K562 (cell line): ENCODE measurements around the gene OCIAD1. TPM values are rescaled to one million over a fixed set of nuclear protein-coding genes. Genes with fewer than 3 reads are reported as not detected.
A peak's percentile ranks its signal among the peaks of the same experiment; 100 is the strongest.

Source experiments
- ATAC-seq: fragments of 200-7000 bp; cut with Tn5 transposase; 3 replicates; pipeline ENCODE4 v1.9.1; 2020; ENCODE audit warnings: moderate library complexity
- BruUV-seq: library from RNA; stranded (reverse); fragments of 400-500 nt; replicated peaks from 2 replicates; lab custom pipeline; 2021; lab: Mats Ljungman, UMichigan
- CTCF ChIA-PET: fragments of 300-600 bp; formaldehyde crosslinking; extraction: SDS; loops from one replicate; lab custom pipeline; 2021; ENCODE audit warnings: low intra/inter-chr PET ratio; lab: Yijun Ruan, JAX
- POLR2A ChIA-PET: fragments of 300-600, 350-650 bp; sonication (Branson Sonifier 250); formaldehyde crosslinking; extraction: SDS; loops from one replicate; lab custom pipeline; 2021; ENCODE audit warnings: antibody characterized with exemption, inconsistent platforms; lab: Yijun Ruan, JAX
- DNase-seq, 4 experiments: peaks; one replicate each; pipeline versions ENCODE4 v3.0.0 to v3.0.0-alpha.2; 2011 to 2018; ENCODE audit warnings: low spot score in 3 of 4, mixed read lengths in 3 of 4; ENCODE audit errors: extremely low read depth in 1 of 4
- FAIRE-seq: peaks from 2 replicates; lab custom pipeline; 2011; peaks lifted over from hg19 to GRCh38; lab: Jason Lieb, UNC
- H2AFZ ChIP-seq: 2 replicates; pipeline ENCODE4 v1.6.0; 2011; ENCODE audit warnings: low read depth, low read length, control low read depth, inconsistent platforms
- H3K27ac ChIP-seq: fragments of 200-600 bp; 3 replicates; pipeline ENCODE4 v1.8.0; 2011; ENCODE audit warnings: low read depth, mild to moderate bottlenecking, control low read depth, inconsistent platforms, low read length, moderate library complexity, mixed read lengths; ENCODE audit errors: extremely low read depth
- H3K27me3 ChIP-seq, 2 experiments: fragments of 300-600 bp in 1 of 2; 2 replicates in 1 of 2; 3 replicates in 1 of 2; pipeline versions ENCODE4 v1.6.0 to v1.8.0; 2011; ENCODE audit warnings: inconsistent platforms in 2 of 2, low read length in 2 of 2, mild to moderate bottlenecking in 1 of 2, mixed read lengths in 1 of 2, moderate library complexity in 1 of 2; ENCODE audit not compliant: control insufficient read depth in 2 of 2, insufficient read depth in 2 of 2
- H3K36me3 ChIP-seq: fragments of 300-600 bp; 3 replicates; pipeline ENCODE4 v1.8.0; 2011; ENCODE audit warnings: mild to moderate bottlenecking, low read length, inconsistent platforms; ENCODE audit not compliant: control insufficient read depth, insufficient read depth
- H3K4me1 ChIP-seq, 2 experiments: fragments of 200-600 bp in 1 of 2; replicated peaks in 1 of 2; 2 replicates in 1 of 2; 3 replicates in 1 of 2; pipeline versions ENCODE4 v1.5.1 to v1.8.0; 2011; ENCODE audit warnings: inconsistent platforms in 2 of 2, low read length in 2 of 2, mild to moderate bottlenecking in 1 of 2, mixed read lengths in 1 of 2, moderate library complexity in 1 of 2; ENCODE audit not compliant: control insufficient read depth in 2 of 2, insufficient read depth in 2 of 2
- H3K4me2 ChIP-seq: 2 replicates; pipeline ENCODE4 v1.6.1; 2011; ENCODE audit warnings: low read length, control low read depth, inconsistent platforms, mixed read lengths; ENCODE audit not compliant: insufficient read depth
- H3K4me3 ChIP-seq: fragments of 200-600 bp; sonication (generic), shearing (Covaris generic); 2 replicates; pipeline ENCODE4 v1.5.1; 2016; ENCODE audit warnings: control low read depth, inconsistent platforms
- H3K79me2 ChIP-seq: fragments of 200-600 bp; 3 replicates; pipeline ENCODE4 v1.8.0; 2011; ENCODE audit warnings: low read length, inconsistent platforms; ENCODE audit not compliant: control insufficient read depth, insufficient read depth
- H3K9ac ChIP-seq, 2 experiments: 2 replicates each; pipeline versions ENCODE4 v1.6.0 to v1.6.1; 2011; ENCODE audit warnings: low read depth in 2 of 2, low read length in 2 of 2, control low read depth in 1 of 2, inconsistent platforms in 1 of 2, mild to moderate bottlenecking in 1 of 2, mixed read lengths in 1 of 2; ENCODE audit not compliant: insufficient read depth in 1 of 2
- H3K9me1 ChIP-seq: one replicate; pipeline ENCODE4 v1.6.0; 2011; ENCODE audit warnings: inconsistent platforms, mild to moderate bottlenecking, low read length, moderate library complexity; ENCODE audit not compliant: control insufficient read depth, insufficient read depth
- H3K9me3 ChIP-seq: replicated peaks from 2 replicates; pipeline ENCODE4 v1.5.1; 2011; ENCODE audit warnings: low read depth, low read length, inconsistent platforms; ENCODE audit not compliant: control insufficient read depth, insufficient read depth
- H4K20me1 ChIP-seq: replicated peaks from 2 replicates; pipeline ENCODE4 v1.6.1; 2011; ENCODE audit warnings: low read length, inconsistent platforms, mixed read lengths; ENCODE audit not compliant: control insufficient read depth, insufficient read depth
- ARHGAP35 ChIP-seq: fragments of 450-650 bp; IDR thresholded peaks from 2 replicates; pipeline ENCODE4 v1.6.1; 2018; ENCODE audit not compliant: partially characterized antibody
- FOXK2 ChIP-seq, 2 experiments: fragments of 450-650 bp; IDR thresholded peaks in 1 of 2; conservative IDR thresholded peaks in 1 of 2; 2 replicates each; pipeline ENCODE4 v1.6.1; 2016; ENCODE audit warnings: low read depth in 2 of 2, mild to moderate bottlenecking in 1 of 2
- GATAD2B ChIP-seq: fragments of 450-650 bp; IDR thresholded peaks from 2 replicates; pipeline ENCODE4 v1.6.1; 2017; ENCODE audit warnings: mild to moderate bottlenecking, borderline replicate concordance
- IRF2 ChIP-seq: sonication (generic); formaldehyde crosslinking; IDR thresholded peaks from 2 replicates; pipeline ENCODE4 v1.8.1; 2022; ENCODE audit warnings: mild to moderate bottlenecking, missing genetic modification reagents
- LCOR ChIP-seq: sonication (generic); formaldehyde crosslinking; IDR thresholded peaks from 2 replicates; pipeline ENCODE4 v1.8.0; 2022; ENCODE audit warnings: mild to moderate bottlenecking, missing genetic modification reagents
- NRF1 ChIP-seq, 2 experiments: fragments of 450-650 bp; IDR thresholded peaks in 1 of 2; conservative IDR thresholded peaks in 1 of 2; 2 replicates each; pipeline ENCODE4 v1.6.1; 2014; ENCODE audit warnings: mild to moderate bottlenecking in 2 of 2
- PHF21A ChIP-seq: fragments of 450-650 bp; IDR thresholded peaks from 2 replicates; pipeline ENCODE4 v1.6.1; 2017; ENCODE audit warnings: low read depth, borderline replicate concordance
- PTTG1 ChIP-seq: fragments of 450-650 bp; IDR thresholded peaks from 2 replicates; pipeline ENCODE4 v1.6.1; 2016; ENCODE audit warnings: low read depth, mild to moderate bottlenecking, missing genetic modification characterization, missing compliant biosample characterization
- SMARCE1 ChIP-seq: fragments of 450-650 bp; IDR thresholded peaks from 2 replicates; pipeline ENCODE4 v1.7.1; 2016; ENCODE audit warnings: mild to moderate bottlenecking
- TCF7 ChIP-seq: sonication (generic); IDR thresholded peaks from 2 replicates; pipeline ENCODE4 v1.6.1; 2016; ENCODE audit warnings: antibody characterized with exemption, borderline replicate concordance
- TCFL5 ChIP-seq: fragments of 250-450 bp; sonication (Bioruptor Pico); conservative IDR thresholded peaks from 2 replicates; pipeline ENCODE4 v1.6.1; 2021; ENCODE audit warnings: mild to moderate bottlenecking, moderate library complexity, matching md5 sums
- TEAD4 ChIP-seq, 2 experiments: sonication (generic) in 1 of 2; formaldehyde crosslinking in 1 of 2; IDR thresholded peaks; 2 replicates each; pipeline versions ENCODE4 v1.6.1 to v1.8.0; 2012 to 2022; ENCODE audit warnings: borderline replicate concordance in 1 of 2, inconsistent platforms in 1 of 2, low read length in 1 of 2, mild to moderate bottlenecking in 1 of 2, missing genetic modification reagents in 1 of 2
- WHSC1 ChIP-seq: IDR thresholded peaks from one replicate; pipeline ENCODE4 v1.6.1; 2012; ENCODE audit warnings: low read length, control low read depth, inconsistent platforms
- ZBTB11 ChIP-seq, 3 experiments: fragments of 200-800 bp in 1 of 3; fragments of 250-450 bp in 1 of 3; fragments of 450-650 bp in 1 of 3; sonication (Bioruptor Pico) in 1 of 3; sonication (Bioruptor generic) in 1 of 3; formaldehyde crosslinking in 1 of 3; IDR thresholded peaks; 2 replicates each; pipeline versions ENCODE4 v1.6.1 to v1.8.0; 2016 to 2022; ENCODE audit warnings: mild to moderate bottlenecking in 2 of 3, missing genetic modification characterization in 2 of 3, missing compliant biosample characterization in 1 of 3, moderate library complexity in 1 of 3
- ZFP30 ChIP-seq: fragments of 250-450 bp; sonication (Bioruptor Pico); IDR thresholded peaks from 2 replicates; pipeline ENCODE4 v1.8.0; 2022; ENCODE audit warnings: moderate library complexity, mild to moderate bottlenecking, inconsistent platforms, borderline replicate concordance
- ZNF121 ChIP-seq: sonication (generic); formaldehyde crosslinking; conservative IDR thresholded peaks from 2 replicates; pipeline ENCODE4 v1.8.0; 2022; ENCODE audit warnings: missing genetic modification reagents
- ZNF316 ChIP-seq: fragments of 450-650 bp; IDR thresholded peaks from 2 replicates; pipeline ENCODE4 v1.6.1; 2016
- ZNF551 ChIP-seq: fragments of 250-450 bp; sonication (Bioruptor Pico); IDR thresholded peaks from 2 replicates; pipeline ENCODE4 v1.5.0; 2021; ENCODE audit warnings: mild to moderate bottlenecking, moderate library complexity
- ZNF589 ChIP-seq: fragments of 200-800 bp; sonication (Bioruptor generic); IDR thresholded peaks from 2 replicates; pipeline ENCODE4 v1.6.1; 2016; ENCODE audit warnings: low read depth, missing genetic modification characterization, missing compliant biosample characterization
- ZZZ3 ChIP-seq: fragments of 450-650 bp; IDR thresholded peaks from 2 replicates; pipeline ENCODE4 v1.6.1; 2016; ENCODE audit warnings: antibody characterized with exemption, mild to moderate bottlenecking, moderate library complexity
- WGBS: fragments of 100-300 bp; shearing (Covaris generic); methylation state at CpG from one replicate; pipeline ENCODE4 v1.1.6; 2016; ENCODE audit warnings: low coverage, mixed read lengths; ENCODE audit not compliant: insufficient coverage; ENCODE audit errors: missing lambda C conversion rate; 5-methylcytosine and 5-hydroxymethylcytosine counted together
- in situ Hi-C: fragments of 300-500 bp; cut with MboI; formaldehyde crosslinking; loops from 4 replicates; pipeline ENCODE4 v1.15.0; 2018; ENCODE audit warnings: inconsistent platforms, mixed read lengths
- intact Hi-C: fragments of 100-400 bp; cut with micrococcal nuclease; formaldehyde crosslinking; loops from 2 replicates; pipeline ENCODE4 v1.14.2; 2022
- polyA plus RNA-seq, 8 experiments: library from polyadenylated mRNA; depleted of rRNA in 4 of 8; stranded (reverse) in 5 of 8; unstranded in 3 of 8; fragments of >200 nt; fragmentation: Nextera tagmentation in 2 of 8; fragmentation: Illumina TruSeq in 1 of 8; extraction: Ambion mirVana in 2 of 8; extraction: Trizol in 1 of 8; gene quantifications; 2 replicates each; pipeline versions ENCODE4 v1.2.1 to v1.2.3, GENCODE V29; 2011 to 2014; ENCODE audit warnings: inconsistent platforms in 1 of 8, missing spikeins in 1 of 8
- total RNA-seq, 7 experiments: library from RNA; depleted of rRNA in 6 of 7; stranded (reverse); fragments of >200 nt in 6 of 7; fragmentation: Illumina TruSeq in 2 of 7; extraction: Trizol in 2 of 7; gene quantifications; 2 replicates each; pipeline versions ENCODE4 v1.2.1 to v1.2.3, GENCODE V29; 2011 to 2021; ENCODE audit warnings: low replicate concordance in 1 of 7

Gene OCIAD1
- total and polyA plus RNA-seq, 9 of the 15 experiments (the other 6 are each of a cell fraction or from before 2014, with no cell fraction given): 99.0 to 358 (median 196) TPM

DNA sequence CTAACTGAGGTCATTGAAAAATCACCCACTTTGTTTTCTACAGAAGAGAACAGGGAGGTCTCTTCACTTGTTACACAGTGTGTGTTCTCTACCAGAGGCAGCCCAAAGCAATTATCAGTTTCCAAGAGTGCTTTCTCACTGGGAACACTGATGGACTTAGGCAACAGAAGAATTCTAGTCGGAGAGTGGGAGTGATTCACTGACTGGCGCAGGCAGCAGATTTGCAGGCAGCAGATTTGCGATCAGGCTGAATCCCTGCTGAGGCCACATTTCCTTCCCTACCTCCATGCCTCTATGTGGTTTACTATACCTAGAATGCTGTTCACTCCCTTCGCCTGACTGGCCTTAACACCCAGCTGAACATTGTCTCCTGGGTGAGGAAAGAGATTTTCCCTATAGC is 69.1 kb downstream of the OCIAD1 start (continued):
- peak; percentile 39 to 63; a peak in 3 of 4 replicates for TF ChIP-seq NRF1 (conservative IDR thresholded peaks at IDR 0.05 in 1 of 2, IDR thresholded peaks at IDR 0.05 in 1 of 2)
- no peak for TF ChIP-seq GATAD2B

GRCh38 chr4:48901196-48901595 is 70.3 kb downstream of the OCIAD1 start:
- CTCF ChIA-PET: no interaction called here
- Histone ChIP-seq H3K9ac (no peak overlapping the region), H3K27ac (no peak overlapping the region), H3K9me1 (no peaks in the 10 kb centered on the region), H2AFZ (no peak overlapping the region), H3K4me1 (peaks cover 2 to 17% of the 10 kb centered on the region in 2 experiments; a peak in 4 of 5 replicates), H3K4me2 (no peak overlapping the region), H4K20me1 (no peaks in the 10 kb centered on the region), H3K79me2 (no peaks in the 10 kb centered on the region), H3K9me3 (no peaks in the 10 kb centered on the region), H3K4me3 (no peak overlapping the region), H3K36me3 (no peaks in the 10 kb centered on the region), H3K27me3 (no peaks in the 10 kb centered on the region)
- POLR2A ChIA-PET: no interaction called here
- FAIRE-seq: peak; percentile 32
- in situ Hi-C loops (no loop called here), intact Hi-C loops (no loop called here)
- no TSS peak for BruUV-seq
- no peak for DNase-seq
- TF ChIP-seq SMARCE1: no peak
- TF ChIP-seq WHSC1: no peak
- TF ChIP-seq ZZZ3: no peak
- TF ChIP-seq TCFL5 (CRISPR knock-in tag): no peak
- TF ChIP-seq FOXK2 (conservative IDR thresholded peaks at IDR 0.05 in 1 of 2, IDR thresholded peaks at IDR 0.05 in 1 of 2; ENCODE audit: low read depth in 2 of 2): no peak
- no peak for TF ChIP-seq ARHGAP35
- TF ChIP-seq PHF21A: no peak
- no peak for TF ChIP-seq LCOR
- TF ChIP-seq TEAD4 (IDR thresholded peaks at IDR 0.05; ENCODE audit: low read length): no peak
- no peak for TF ChIP-seq TEAD4 (CRISPR knock-in tag; IDR thresholded peaks at IDR 0.05; ENCODE audit: borderline replicate concordance)
- TF ChIP-seq ZNF551 (CRISPR knock-in tag): no peak
- no peak for TF ChIP-seq IRF2 (CRISPR knock-in tag)
- TF ChIP-seq ZFP30 (CRISPR knock-in tag): no peak
- TF ChIP-seq ZNF589 (CRISPR knock-in tag): no peak
- no peak for TF ChIP-seq PTTG1 (tag)
- TF ChIP-seq ZNF316: no peak
- no peak for TF ChIP-seq ZNF121 (CRISPR knock-in tag)
- no peak for TF ChIP-seq ZBTB11 (CRISPR knock-in tag; IDR thresholded peaks at IDR 0.05)
- TF ChIP-seq TCF7: no peak
- ATAC-seq: no peak
- WGBS: 77% methylated on average over 4 of the region's 4 CpGs
